GM19023 (cell line): Measurements from ENCODE around the gene SLC45A1.

Experiments used
- ATAC-seq: cut with Tn5 transposase; IDR thresholded peaks from one replicate; pipeline ENCODE4 v1.9.1; 2021; ENCODE audit warnings: mild to moderate bottlenecking, moderate library complexity; ENCODE audit not compliant: unreplicated experiment

The SLC45A1 gene

GRCh38 chr1:8334106-8334851 is 16.4 kb downstream of the SLC45A1 start:
- no peak for ATAC-seq

GRCh38 chr1:8335246-8335645 is 17.3 kb downstream of the SLC45A1 start:
- no peak for ATAC-seq

- no peak for ATAC-seq
Observed at GRCh38 chr1:8337776-8338525, 20.0 kb downstream of the SLC45A1 start.

- ATAC-seq, result no peak
Observed at GRCh38 chr1:8338526-8339202, 20.8 kb downstream of the SLC45A1 start.

GRCh38 chr1:8339203-8339600 is 21.3 kb downstream of the SLC45A1 start:
- ATAC-seq, result no peak

GRCh38 chr1:8340448-8340847 is 22.5 kb downstream of the SLC45A1 start:
- ATAC-seq, result no peak

- no peak for ATAC-seq
Observed at GRCh38 chr1:8342325-8342724, 24.4 kb downstream of the SLC45A1 start.

GRCh38 chr1:8343044-8343443 is 25.1 kb downstream of the SLC45A1 start:
- no peak for ATAC-seq

GRCh38 chr1:8343464-8344001 is 25.6 kb downstream of the SLC45A1 start:
- no peak for ATAC-seq

- no peak for ATAC-seq
Observed at GRCh38 chr1:8344893-8345507, 27.1 kb downstream of the SLC45A1 start.

GRCh38 chr1:8345621-8346415 is 27.9 kb downstream of the SLC45A1 start:
- no peak for ATAC-seq

GRCh38 chr1:8347635-8348034 is 29.7 kb downstream of the SLC45A1 start:
- no peak for ATAC-seq

- ATAC-seq, result no peak
Observed at GRCh38 chr1:8348047-8348776, 30.3 kb downstream of the SLC45A1 start.

GRCh38 chr1:8348777-8349472 is 31.0 kb downstream of the SLC45A1 start:
- no peak for ATAC-seq

- no peak for ATAC-seq
Observed at GRCh38 chr1:8349473-8349865, 31.6 kb downstream of the SLC45A1 start.

- no peak for ATAC-seq
Observed at GRCh38 chr1:8349961-8350360, 32.0 kb downstream of the SLC45A1 start.

GRCh38 chr1:8350914-8351684 is 33.2 kb downstream of the SLC45A1 start:
- ATAC-seq, result no peak
